Fibroblast of villous mesenchyme (primary cell): ENCODE data around the gene PEDS1. TPM values are rescaled to one million over a fixed set of nuclear protein-coding genes. Genes with fewer than 3 reads are reported as not detected.

Experiments used
- DNase-seq: peaks from one replicate; pipeline ENCODE4 v3.0.0-alpha.2; 2010; ENCODE audit warnings: low read depth
- H3K4me3 ChIP-seq: 2 replicates; pipeline ENCODE4 v1.5.1; 2011; ENCODE audit warnings: low read depth, mild to moderate bottlenecking, low read length
- total RNA-seq: library from RNA; depleted of rRNA; stranded (reverse); fragments of >200 nt; gene quantifications from 2 replicates; pipeline ENCODE4 v1.2.3, GENCODE V29; 2012
- TF ChIP-seq, protein P1 (sequence below): IDR thresholded peaks from 2 replicates; pipeline ENCODE4 v1.5.1; 2012; ENCODE audit warnings: low read depth, mild to moderate bottlenecking, low read length; ENCODE audit not compliant: insufficient read depth

PEDS1 gene
- total RNA-seq, 1 donor = 25.9 TPM

DNA sequence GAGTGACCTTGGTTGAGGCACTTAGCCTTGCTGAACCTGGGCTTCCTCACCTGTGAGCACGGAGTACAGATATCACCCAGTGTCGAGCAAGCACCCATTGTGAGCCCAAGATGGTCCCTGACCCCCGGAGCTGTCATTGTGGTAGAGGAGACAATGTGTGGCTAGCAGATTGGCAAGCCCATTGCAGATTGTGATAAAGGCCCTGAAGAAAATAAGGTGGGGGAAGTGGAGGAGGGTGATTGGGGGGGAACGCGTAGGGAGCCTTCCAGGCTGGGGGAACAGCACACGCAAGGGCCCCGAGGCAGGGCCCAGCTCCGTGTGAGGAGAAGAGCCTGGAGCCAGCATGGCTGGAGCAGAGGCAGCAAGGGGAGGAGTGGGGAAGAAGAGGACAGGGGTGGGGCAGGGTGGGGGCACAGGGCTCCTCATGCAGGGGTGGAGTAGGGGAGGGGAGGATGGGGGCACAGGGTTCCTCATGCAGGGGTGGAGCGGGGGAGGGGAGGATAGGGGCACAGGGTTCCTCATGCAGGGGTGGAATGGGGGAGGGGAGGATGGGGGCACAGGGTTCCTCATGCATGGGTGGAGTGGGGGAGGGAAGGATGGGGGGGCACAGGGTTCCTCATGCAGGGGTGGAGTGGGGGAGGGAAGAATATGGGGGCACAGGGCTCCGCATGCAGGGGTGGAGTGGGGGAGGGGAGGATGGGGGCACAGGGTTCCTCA, 44.1 kb upstream of the PEDS1 start:
- DNase-seq = no peak
- TF ChIP-seq, protein P1, sequence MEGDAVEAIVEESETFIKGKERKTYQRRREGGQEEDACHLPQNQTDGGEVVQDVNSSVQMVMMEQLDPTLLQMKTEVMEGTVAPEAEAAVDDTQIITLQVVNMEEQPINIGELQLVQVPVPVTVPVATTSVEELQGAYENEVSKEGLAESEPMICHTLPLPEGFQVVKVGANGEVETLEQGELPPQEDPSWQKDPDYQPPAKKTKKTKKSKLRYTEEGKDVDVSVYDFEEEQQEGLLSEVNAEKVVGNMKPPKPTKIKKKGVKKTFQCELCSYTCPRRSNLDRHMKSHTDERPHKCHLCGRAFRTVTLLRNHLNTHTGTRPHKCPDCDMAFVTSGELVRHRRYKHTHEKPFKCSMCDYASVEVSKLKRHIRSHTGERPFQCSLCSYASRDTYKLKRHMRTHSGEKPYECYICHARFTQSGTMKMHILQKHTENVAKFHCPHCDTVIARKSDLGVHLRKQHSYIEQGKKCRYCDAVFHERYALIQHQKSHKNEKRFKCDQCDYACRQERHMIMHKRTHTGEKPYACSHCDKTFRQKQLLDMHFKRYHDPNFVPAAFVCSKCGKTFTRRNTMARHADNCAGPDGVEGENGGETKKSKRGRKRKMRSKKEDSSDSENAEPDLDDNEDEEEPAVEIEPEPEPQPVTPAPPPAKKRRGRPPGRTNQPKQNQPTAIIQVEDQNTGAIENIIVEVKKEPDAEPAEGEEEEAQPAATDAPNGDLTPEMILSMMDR = no peak

DNA sequence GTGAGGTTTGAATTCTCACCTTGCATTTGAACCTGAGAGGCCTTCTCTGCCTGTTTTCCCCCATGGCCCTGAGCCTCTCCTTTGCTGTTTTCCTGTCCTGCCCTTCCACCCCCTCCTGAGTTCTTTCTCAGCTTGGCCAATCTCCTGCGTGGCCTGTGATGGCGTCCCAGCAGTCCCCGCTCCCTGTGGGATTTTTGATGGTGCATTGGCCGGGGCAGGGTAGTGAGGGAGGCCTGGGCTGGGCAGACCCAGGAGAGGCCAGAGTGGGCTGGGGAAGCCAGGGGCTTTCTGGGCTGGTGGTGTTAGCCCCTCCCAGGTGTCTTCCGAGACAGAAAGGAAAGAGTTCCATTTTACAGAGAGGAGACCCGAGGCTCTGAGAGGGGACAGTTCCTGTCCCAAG, 43.4 kb upstream of the PEDS1 start:
- no peak overlapping the region for H3K4me3 ChIP-seq
- TF ChIP-seq, protein P1 = no peak
- DNase-seq = no peak

More for the DNA sequence above, 44.1 kb upstream of the PEDS1 start:
- H3K4me3 ChIP-seq = no peak overlapping the region

DNA sequence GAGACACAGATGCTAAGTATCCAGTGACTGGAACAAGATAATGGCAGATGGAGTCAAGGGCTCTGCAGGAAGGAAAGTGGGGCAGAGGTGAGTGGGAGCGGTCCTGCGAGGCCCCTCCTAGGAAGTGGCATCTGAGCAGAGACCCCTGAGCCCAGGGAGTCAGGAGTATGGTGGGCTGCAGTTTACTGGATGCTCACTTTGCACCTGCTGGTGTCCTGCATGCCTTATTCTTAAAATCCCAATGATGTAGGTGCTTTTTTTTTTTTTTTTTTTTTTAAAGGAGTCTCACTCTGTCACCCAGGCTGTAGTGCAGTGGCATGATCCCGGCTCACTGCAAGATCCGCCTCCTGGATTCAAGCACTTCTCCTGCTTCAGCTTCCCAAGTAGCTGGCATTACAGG, 42.7 kb upstream of the PEDS1 start:
- DNase-seq = no peak
- TF ChIP-seq, protein P1 = no peak
- H3K4me3 ChIP-seq = no peak overlapping the region

DNA sequence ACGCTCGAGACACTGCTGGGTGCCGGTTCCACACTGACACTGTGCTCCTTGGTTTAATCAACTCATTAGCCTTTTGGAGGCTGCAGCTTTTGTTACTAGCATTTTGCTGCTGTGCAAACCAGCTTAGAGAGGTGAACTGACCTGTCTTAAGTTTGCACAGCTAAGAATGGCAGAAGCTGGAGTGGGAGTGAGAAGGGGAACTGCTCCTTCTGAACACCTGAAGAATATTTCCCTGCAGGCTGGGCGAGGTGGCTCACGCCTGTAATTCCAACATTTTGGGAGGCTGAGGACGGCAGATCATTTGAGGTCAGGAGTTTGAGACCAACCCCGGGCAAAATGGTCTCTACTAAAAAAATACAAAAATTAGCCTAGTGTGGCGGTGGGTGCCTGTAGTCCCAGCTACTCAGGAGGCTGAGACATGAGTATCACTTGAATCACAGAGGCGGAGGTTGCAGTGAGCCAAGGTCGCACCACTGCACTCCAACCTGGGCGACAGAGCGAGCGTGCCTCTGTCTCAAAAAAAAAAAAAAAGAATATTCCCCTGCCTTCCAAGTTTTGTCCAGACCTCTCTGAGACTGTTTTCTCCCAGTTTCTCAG, 42.1 kb upstream of the PEDS1 start:
- H3K4me3 ChIP-seq = no peak overlapping the region
- peak; percentile 40 for DNase-seq
- TF ChIP-seq, protein P1 = no peak

DNA sequence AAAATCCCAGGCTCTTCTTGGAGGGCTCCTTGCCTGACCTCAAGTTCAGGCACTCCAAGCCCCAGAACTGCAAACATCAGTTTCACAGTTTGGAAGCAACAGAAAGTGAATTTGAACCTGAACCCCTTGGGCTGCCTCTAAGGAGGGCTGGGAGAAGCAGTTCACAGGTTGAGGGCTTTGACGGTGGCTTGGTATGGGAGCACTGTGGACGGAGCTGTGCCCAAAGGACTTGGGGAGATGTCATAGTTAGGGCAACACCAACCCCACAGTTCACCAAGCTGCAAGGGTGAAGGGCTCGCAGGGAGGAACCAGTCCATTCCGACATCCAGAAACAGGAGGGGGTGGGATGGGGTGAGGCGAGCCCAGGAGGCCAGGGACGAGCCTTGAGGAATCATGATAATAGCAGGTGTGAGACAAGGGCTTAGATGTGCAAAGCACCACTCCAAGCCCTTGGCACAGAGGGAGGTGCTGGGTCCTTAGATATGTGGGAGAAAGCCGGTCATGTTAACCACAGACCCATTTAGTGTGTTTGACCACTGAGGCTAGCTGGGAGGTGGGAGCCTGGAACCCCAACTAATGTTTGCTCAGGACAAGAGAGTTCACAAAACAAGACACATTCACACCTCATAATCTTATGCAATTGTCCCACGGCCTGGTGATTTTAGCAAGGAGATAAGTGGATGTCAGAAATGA, 41.5 kb upstream of the PEDS1 start:
- peak overlapping the region; percentile 81 for H3K4me3 ChIP-seq
- TF ChIP-seq, protein P1 = no peak
- peak; percentile 79 for DNase-seq

DNA sequence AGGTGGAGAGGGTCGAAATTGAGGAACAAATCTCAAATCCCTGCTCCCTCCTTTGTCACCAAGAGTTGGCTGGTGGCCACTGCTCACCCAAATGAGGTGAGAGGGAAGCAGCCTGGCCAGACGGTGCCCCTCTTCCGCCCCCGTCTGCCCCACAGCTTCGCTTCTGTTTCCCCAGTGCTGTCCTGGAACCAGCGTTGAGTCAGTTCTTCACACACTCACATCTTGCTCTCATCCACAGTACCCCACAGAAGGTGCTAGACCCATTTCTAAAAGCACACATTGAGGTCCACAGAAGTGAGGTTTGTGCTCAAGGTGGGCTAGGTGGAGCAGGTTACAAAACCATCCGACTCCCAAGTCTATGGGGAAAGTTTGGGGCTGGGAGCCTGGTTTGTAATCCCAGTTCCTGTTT, 40.9 kb upstream of the PEDS1 start:
- peak overlapping the region; percentile 81 for H3K4me3 ChIP-seq
- TF ChIP-seq, protein P1 = no peak
- DNase-seq = no peak
